HCT116 (cell line): ENCODE results near the gene TM9SF1. TPM values are rescaled to one million over a fixed set of nuclear protein-coding genes. Genes with fewer than 3 reads are reported as not detected.

Experiments used
- ATAC-seq: fragments of 200-7000 bp; cut with Tn5 transposase; 2 replicates; pipeline ENCODE4 v1.9.1; 2020; ENCODE audit warnings: mild to moderate bottlenecking, moderate library complexity
- BruUV-seq: library from RNA; stranded (reverse); fragments of 400-500 nt; replicated peaks from 2 replicates; lab custom pipeline; 2021; lab: Mats Ljungman, UMichigan
- CTCF ChIA-PET: fragments of 300-600 bp; sonication (Branson Sonifier 250); formaldehyde crosslinking; loops from one replicate; lab custom pipeline; 2021; ENCODE audit warnings: antibody characterized with exemption; lab: Charles Lee
- POLR2A ChIA-PET: fragments of 300-600, 350-600 bp; sonication (Branson Sonifier 250); formaldehyde crosslinking; loops from one replicate; lab custom pipeline; 2021; ENCODE audit warnings: antibody characterized with exemption; lab: Charles Lee
- RAD21 ChIA-PET, 2 experiments: fragments of 300-600 bp; sonication (Branson Sonifier 250); formaldehyde crosslinking; loops; one replicate each; lab custom pipeline; 2023; ENCODE audit warnings: low total read pairs in 2 of 2; ENCODE audit not compliant: uncharacterized antibody in 2 of 2, unreplicated experiment in 2 of 2, low non-redundant PET in 1 of 2; lab: Charles Lee
- DNase-seq: peaks from one replicate; pipeline ENCODE4 v3.0.0-alpha.2; 2010; ENCODE audit warnings: low read depth, low spot score
- H2AFZ ChIP-seq: fragments of 200-600 bp; shearing (Covaris generic), sonication (generic); 2 replicates; pipeline ENCODE4 v1.6.1; 2017; ENCODE audit warnings: low read depth, mixed run types, mixed read lengths, antibody characterized with exemption, low read length; ENCODE audit not compliant: poor library complexity, severe bottlenecking
- H3K27ac ChIP-seq: 2 replicates; pipeline ENCODE4 v1.5.1; 2012; ENCODE audit warnings: low read depth, low read length
- H3K27me3 ChIP-seq: fragments of 200-600 bp; sonication (generic); 2 replicates; pipeline ENCODE4 v1.6.1; 2016; ENCODE audit warnings: mixed run types, low read length, mixed read lengths; ENCODE audit not compliant: insufficient read depth
- H3K36me3 ChIP-seq, 2 experiments: fragments of 200-500 bp in 1 of 2; fragments of 200-600 bp in 1 of 2; sonication (Bioruptor generic) in 1 of 2; sonication (generic) in 1 of 2; 2 replicates each; pipeline versions ENCODE4 v1.5.1 to v1.6.1; 2014 to 2016; ENCODE audit warnings: low read length in 2 of 2, inconsistent platforms in 1 of 2, mixed read lengths in 1 of 2, mixed run types in 1 of 2; ENCODE audit not compliant: insufficient read depth in 2 of 2, control insufficient read depth in 1 of 2
- H3K4me1 ChIP-seq, 2 experiments: fragments of 200-600 bp in 1 of 2; sonication (generic) in 1 of 2; 2 replicates each; pipeline versions ENCODE4 v1.5.1 to v1.6.1; 2012 to 2017; ENCODE audit warnings: low read length in 2 of 2, inconsistent platforms in 1 of 2, mild to moderate bottlenecking in 1 of 2, mixed read lengths in 1 of 2, mixed run types in 1 of 2, moderate library complexity in 1 of 2; ENCODE audit not compliant: insufficient read depth in 2 of 2, control insufficient read depth in 1 of 2
- H3K4me2 ChIP-seq: fragments of 200-600 bp; sonication (generic); 2 replicates; pipeline ENCODE4 v1.6.1; 2017; ENCODE audit warnings: mixed run types, low read length, mixed read lengths
- H3K4me3 ChIP-seq, 2 experiments: fragments of 200-600 bp in 1 of 2; sonication (generic) in 1 of 2; replicated peaks in 1 of 2; 2 replicates each; pipeline ENCODE4 v1.5.1; 2011 to 2016; ENCODE audit warnings: low read length in 2 of 2, control low read depth in 1 of 2, low read depth in 1 of 2, mild to moderate bottlenecking in 1 of 2, mixed read lengths in 1 of 2, mixed run types in 1 of 2
- H3K79me2 ChIP-seq: fragments of 200-600 bp; sonication (generic); 2 replicates; pipeline ENCODE4 v1.6.1; 2017; ENCODE audit warnings: mild to moderate bottlenecking, mixed run types, low read length, moderate library complexity, mixed read lengths; ENCODE audit not compliant: insufficient read depth
- H3K9ac ChIP-seq: fragments of 200-600 bp; sonication (generic); 2 replicates; pipeline ENCODE4 v1.6.1; 2016; ENCODE audit warnings: low read length, mixed read lengths
- H3K9me2 ChIP-seq: fragments of 200-600 bp; sonication (generic), shearing (Covaris generic); 2 replicates; pipeline ENCODE4 v1.6.1; 2017; ENCODE audit warnings: mixed run types, mild to moderate bottlenecking, moderate library complexity; ENCODE audit not compliant: insufficient read depth
- H3K9me3 ChIP-seq, 2 experiments: fragments of 200-500 bp in 1 of 2; fragments of 200-600 bp in 1 of 2; sonication (Bioruptor generic) in 1 of 2; sonication (generic) in 1 of 2; 2 replicates each; pipeline ENCODE4 v1.6.1; 2014 to 2017; ENCODE audit warnings: low read length in 2 of 2, mixed read lengths in 2 of 2, inconsistent platforms in 1 of 2, low read depth in 1 of 2, mild to moderate bottlenecking in 1 of 2, mixed run types in 1 of 2, moderate library complexity in 1 of 2; ENCODE audit not compliant: control insufficient read depth in 1 of 2, insufficient read depth in 1 of 2
- H4K20me1 ChIP-seq: fragments of 200-600 bp; sonication (generic), shearing (Covaris generic); 2 replicates; pipeline ENCODE4 v1.6.1; 2017; ENCODE audit warnings: mixed run types, mild to moderate bottlenecking, moderate library complexity; ENCODE audit not compliant: insufficient read depth
- CEBPB ChIP-seq: IDR thresholded peaks from 2 replicates; pipeline ENCODE4 v1.6.1; 2012; ENCODE audit warnings: low read depth
- ELF1 ChIP-seq: IDR thresholded peaks from 2 replicates; pipeline ENCODE4 v1.6.1; 2012; ENCODE audit warnings: low read depth, borderline replicate concordance
- EZH2 ChIP-seq: fragments of 200-600 bp; sonication (generic); IDR thresholded peaks from 2 replicates; pipeline ENCODE4 v1.6.1; 2017; ENCODE audit warnings: antibody characterized with exemption, mixed run types
- EZH2phosphoT487 ChIP-seq: fragments of 200-600 bp; IDR thresholded peaks from 2 replicates; pipeline ENCODE4 v1.6.1; 2018; ENCODE audit warnings: antibody characterized with exemption, borderline replicate concordance
- FOSL1 ChIP-seq: IDR thresholded peaks from 2 replicates; pipeline ENCODE4 v1.6.1; 2012; ENCODE audit warnings: low read depth
- JUND ChIP-seq: IDR thresholded peaks from 2 replicates; pipeline ENCODE4 v1.6.1; 2012
- POLR2AphosphoS5 ChIP-seq: IDR thresholded peaks from 2 replicates; pipeline ENCODE4 v1.6.1; 2011; ENCODE audit warnings: mild to moderate bottlenecking, low read depth, low read length, moderate library complexity
- RAD21 ChIP-seq: IDR thresholded peaks from 2 replicates; pipeline ENCODE4 v1.6.1; 2012; ENCODE audit warnings: low read depth, mild to moderate bottlenecking
- SIN3A ChIP-seq: IDR thresholded peaks from 2 replicates; pipeline ENCODE4 v1.6.1; 2012; ENCODE audit warnings: low read depth
- SP1 ChIP-seq: IDR thresholded peaks from 2 replicates; pipeline ENCODE4 v1.6.1; 2012; ENCODE audit warnings: low read depth
- SRF ChIP-seq: IDR thresholded peaks from 2 replicates; pipeline ENCODE4 v1.6.1; 2012; ENCODE audit warnings: low read depth
- TCF7L2 ChIP-seq: IDR thresholded peaks from 2 replicates; pipeline ENCODE4 v1.7.0; 2011; ENCODE audit warnings: borderline replicate concordance, inconsistent platforms; ENCODE audit not compliant: insufficient read depth, insufficient read length; ENCODE audit errors: extremely low read depth
- ZFX ChIP-seq: fragments of 450-650 bp; IDR thresholded peaks from 2 replicates; pipeline ENCODE4 v1.6.1; 2017
- intact Hi-C: fragments of 100-400 bp; cut with micrococcal nuclease; formaldehyde crosslinking; loops from 2 replicates; pipeline ENCODE4 v1.10.0; 2022
- total RNA-seq: library from RNA; stranded (reverse); gene quantifications from one replicate; pipeline ENCODE4 v1.2.1, GENCODE V29; 2021; ENCODE audit not compliant: unreplicated experiment
- TF ChIP-seq, protein P1 (sequence below): IDR thresholded peaks from 2 replicates; pipeline ENCODE4 v1.6.1; 2011; ENCODE audit warnings: mild to moderate bottlenecking, low read length, moderate library complexity; ENCODE audit not compliant: insufficient replicate concordance; ENCODE audit errors: extremely low read depth
- TF ChIP-seq, protein P2 (sequence below): IDR thresholded peaks from 2 replicates; pipeline ENCODE4 v1.6.1; 2012
- TF ChIP-seq, protein P3 (sequence below): IDR thresholded peaks from 2 replicates; pipeline ENCODE4 v1.6.1; 2012
- TF ChIP-seq, protein P4 (sequence below), 3 experiments: fragments of 200-600 bp in 1 of 3; sonication (generic) in 1 of 3; IDR thresholded peaks in 2 of 3; conservative IDR thresholded peaks in 1 of 3; 2 replicates each; pipeline ENCODE4 v1.5.1; 2012 to 2017; ENCODE audit warnings: low read depth in 2 of 3, low read length in 2 of 3, antibody characterized with exemption in 1 of 3, borderline replicate concordance in 1 of 3, control low read depth in 1 of 3, mild to moderate bottlenecking in 1 of 3, mixed read lengths in 1 of 3, mixed run types in 1 of 3, moderate library complexity in 1 of 3; ENCODE audit not compliant: insufficient read depth in 1 of 3

TM9SF1 gene
- total RNA-seq, 1 experiment from 2014 or later: 35.2 TPM

DNA sequence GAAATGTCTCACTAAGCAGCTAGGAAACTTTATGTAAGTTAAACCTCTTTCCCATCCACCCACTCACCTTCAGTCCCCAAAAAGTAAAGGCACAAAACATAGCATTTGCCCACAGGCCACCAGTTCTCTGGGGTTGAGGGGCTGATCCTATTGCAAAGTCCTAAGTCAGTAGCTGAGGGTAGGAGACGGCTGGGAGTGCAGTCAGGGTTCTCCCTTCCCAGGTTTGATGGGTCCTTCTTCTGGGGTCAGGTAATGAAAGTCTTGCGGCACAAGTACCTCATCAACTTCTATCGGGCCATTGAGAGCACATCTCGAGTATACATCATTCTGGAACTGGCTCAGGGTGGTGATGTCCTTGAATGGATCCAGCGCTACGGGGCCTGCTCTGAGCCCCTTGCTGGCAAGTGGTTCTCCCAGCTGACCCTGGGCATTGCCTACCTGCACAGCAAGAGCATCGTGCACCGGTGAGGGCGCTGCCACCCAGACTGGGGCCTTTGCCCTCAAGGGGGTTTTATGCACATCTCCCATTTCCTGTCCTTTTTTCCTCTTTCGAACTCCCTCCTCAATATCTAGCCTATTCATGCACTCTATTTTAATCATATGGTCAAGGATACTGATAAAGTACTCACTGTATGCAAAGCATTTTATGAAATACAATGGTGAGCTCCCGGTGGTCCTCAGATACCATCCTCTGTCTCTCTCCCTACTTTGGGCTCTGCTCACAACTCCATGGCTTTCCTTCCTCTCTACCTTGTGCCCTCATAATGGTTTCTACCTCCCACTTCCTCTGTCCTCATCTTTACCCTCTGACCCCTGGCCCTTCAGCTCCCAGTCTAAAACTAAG lies 11.2 kb upstream of the TM9SF1 start (continued):
- TF ChIP-seq, protein P1, sequence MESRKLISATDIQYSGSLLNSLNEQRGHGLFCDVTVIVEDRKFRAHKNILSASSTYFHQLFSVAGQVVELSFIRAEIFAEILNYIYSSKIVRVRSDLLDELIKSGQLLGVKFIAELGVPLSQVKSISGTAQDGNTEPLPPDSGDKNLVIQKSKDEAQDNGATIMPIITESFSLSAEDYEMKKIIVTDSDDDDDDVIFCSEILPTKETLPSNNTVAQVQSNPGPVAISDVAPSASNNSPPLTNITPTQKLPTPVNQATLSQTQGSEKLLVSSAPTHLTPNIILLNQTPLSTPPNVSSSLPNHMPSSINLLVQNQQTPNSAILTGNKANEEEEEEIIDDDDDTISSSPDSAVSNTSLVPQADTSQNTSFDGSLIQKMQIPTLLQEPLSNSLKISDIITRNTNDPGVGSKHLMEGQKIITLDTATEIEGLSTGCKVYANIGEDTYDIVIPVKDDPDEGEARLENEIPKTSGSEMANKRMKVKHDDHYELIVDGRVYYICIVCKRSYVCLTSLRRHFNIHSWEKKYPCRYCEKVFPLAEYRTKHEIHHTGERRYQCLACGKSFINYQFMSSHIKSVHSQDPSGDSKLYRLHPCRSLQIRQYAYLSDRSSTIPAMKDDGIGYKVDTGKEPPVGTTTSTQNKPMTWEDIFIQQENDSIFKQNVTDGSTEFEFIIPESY: no peak
- TF ChIP-seq ZFX (no peak), TCF7L2 (no peak), CEBPB (no peak), EZH2 (no peak), SIN3A (no peak), JUND (no peak), SP1 (no peak)

DNA sequence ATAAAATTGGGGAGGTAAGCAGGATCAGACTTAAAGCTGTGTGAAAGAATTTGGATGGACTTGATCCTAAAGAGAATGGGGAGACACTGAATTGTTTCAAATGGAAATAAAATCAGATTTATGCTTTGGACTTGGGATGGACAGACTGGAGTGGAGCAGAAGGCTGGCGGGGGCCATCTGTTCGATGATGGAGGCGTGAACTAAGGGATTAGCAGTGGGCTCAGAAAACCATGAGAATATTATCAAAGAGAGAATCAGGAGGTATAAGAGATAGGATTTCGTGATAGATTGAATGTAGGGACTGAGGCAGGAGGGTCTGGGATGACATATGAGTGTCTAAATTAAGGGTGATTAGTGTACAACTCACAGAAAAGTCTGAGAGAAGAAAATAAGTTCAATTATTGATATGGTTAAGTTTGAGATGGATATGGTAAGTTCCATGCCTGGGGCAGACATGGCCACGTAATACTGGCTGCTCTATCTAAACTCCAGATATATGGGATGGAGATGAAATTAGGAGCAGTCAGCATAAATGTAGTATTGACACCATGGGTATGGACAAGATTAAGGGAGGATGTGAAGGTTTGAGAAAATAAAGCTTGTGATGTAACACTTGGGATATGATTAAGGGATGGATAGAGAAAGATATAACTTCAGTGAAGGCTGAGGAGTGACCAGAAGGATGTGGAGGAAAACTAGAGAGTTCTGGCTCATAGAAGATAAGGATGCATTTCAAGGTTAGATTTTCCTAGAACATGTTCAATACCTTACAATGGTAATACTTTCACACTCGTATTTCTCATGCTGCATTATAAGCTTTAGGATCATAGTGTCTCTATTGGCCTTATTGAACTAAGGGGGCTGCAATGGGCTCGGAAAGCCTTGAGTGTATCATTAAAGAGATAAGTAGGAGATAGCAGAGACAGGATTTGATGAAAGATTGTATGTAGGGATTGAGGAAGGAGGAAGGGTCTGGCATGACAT lies 9.2 kb upstream of the TM9SF1 start:
- Histone ChIP-seq H3K4me1 (no peaks in the 10 kb centered on the region), H3K79me2 (no peaks in the 10 kb centered on the region), H3K36me3 (peaks cover 10 to 31% of the 10 kb centered on the region in 2 experiments), H3K9me2 (no peaks in the 10 kb centered on the region), H3K27ac (no peak overlapping the region), H3K27me3 (no peaks in the 10 kb centered on the region), H3K9me3 (peaks cover 3 to 10% of the 10 kb centered on the region in 2 experiments; a peak in 1 of 4 replicates), H3K4me2 (no peak overlapping the region), H4K20me1 (no peaks in the 10 kb centered on the region), H3K4me3 (no peak overlapping the region), H2AFZ (no peak overlapping the region), H3K9ac (no peak overlapping the region)
- ATAC-seq (no peak), DNase-seq (no peak)
- intact Hi-C loops: no loop called here
- ChIA-PET RAD21 (no interaction called here), CTCF (no interaction called here), POLR2A (no interaction called here)
- BruUV-seq: no TSS peak
- TF ChIP-seq RAD21 (no peak), SP1 (no peak), EZH2phosphoT487 (no peak), EZH2 (no peak), POLR2AphosphoS5 (no peak), TCF7L2 (no peak), CEBPB (no peak), FOSL1 (no peak), SRF (no peak), JUND (no peak), ELF1 (no peak)
- TF ChIP-seq, protein P2, sequence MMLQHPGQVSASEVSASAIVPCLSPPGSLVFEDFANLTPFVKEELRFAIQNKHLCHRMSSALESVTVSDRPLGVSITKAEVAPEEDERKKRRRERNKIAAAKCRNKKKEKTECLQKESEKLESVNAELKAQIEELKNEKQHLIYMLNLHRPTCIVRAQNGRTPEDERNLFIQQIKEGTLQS: no peak
- TF ChIP-seq, protein P3, sequence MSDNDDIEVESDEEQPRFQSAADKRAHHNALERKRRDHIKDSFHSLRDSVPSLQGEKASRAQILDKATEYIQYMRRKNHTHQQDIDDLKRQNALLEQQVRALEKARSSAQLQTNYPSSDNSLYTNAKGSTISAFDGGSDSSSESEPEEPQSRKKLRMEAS: no peak
- TF ChIP-seq, protein P4, sequence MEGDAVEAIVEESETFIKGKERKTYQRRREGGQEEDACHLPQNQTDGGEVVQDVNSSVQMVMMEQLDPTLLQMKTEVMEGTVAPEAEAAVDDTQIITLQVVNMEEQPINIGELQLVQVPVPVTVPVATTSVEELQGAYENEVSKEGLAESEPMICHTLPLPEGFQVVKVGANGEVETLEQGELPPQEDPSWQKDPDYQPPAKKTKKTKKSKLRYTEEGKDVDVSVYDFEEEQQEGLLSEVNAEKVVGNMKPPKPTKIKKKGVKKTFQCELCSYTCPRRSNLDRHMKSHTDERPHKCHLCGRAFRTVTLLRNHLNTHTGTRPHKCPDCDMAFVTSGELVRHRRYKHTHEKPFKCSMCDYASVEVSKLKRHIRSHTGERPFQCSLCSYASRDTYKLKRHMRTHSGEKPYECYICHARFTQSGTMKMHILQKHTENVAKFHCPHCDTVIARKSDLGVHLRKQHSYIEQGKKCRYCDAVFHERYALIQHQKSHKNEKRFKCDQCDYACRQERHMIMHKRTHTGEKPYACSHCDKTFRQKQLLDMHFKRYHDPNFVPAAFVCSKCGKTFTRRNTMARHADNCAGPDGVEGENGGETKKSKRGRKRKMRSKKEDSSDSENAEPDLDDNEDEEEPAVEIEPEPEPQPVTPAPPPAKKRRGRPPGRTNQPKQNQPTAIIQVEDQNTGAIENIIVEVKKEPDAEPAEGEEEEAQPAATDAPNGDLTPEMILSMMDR (IDR thresholded peaks at IDR 0.05 in 2 of 3, conservative IDR thresholded peaks at IDR 0.05 in 1 of 3; ENCODE audit: borderline replicate concordance in 1 of 3, insufficient read depth in 1 of 3, low read depth in 2 of 3, low read length in 2 of 3): no peak
